Activated T-cell treated with anti-CD3 and anti-CD28 coated beads, Interleukin-2, amount 50 U/mL, for 72 hours (primary cell): ENCODE data around the gene CASK. TPM values are rescaled to one million over a fixed set of nuclear protein-coding genes. Genes with fewer than 3 reads are reported as not detected.

Source experiments
- ATAC-seq, 2 donors: fragments of 150-1000 bp; cut with Tn5 transposase; replicated peaks in 1 of 2; 2 replicates each; pipeline ENCODE4 v1.10.0; 2021; ENCODE audit warnings: moderate library complexity in 2 of 2, mild to moderate bottlenecking in 1 of 2
- DNase-seq, 2 donors: peaks; one replicate each; pipeline ENCODE4 v3.0.0; 2021 to 2022; ENCODE audit warnings: mixed read lengths in 1 of 2
- H3K27ac Mint-ChIP-seq: one replicate; pipeline ENCODE4 v1.8.0; 2022; ENCODE audit warnings: mild to moderate bottlenecking, moderate library complexity, mixed read lengths
- H3K27me3 Mint-ChIP-seq: one replicate; pipeline ENCODE4 v1.8.0; 2022; ENCODE audit warnings: low read depth, mixed read lengths
- H3K36me3 Mint-ChIP-seq, 2 donors: one replicate each; pipeline ENCODE4 v1.8.0; 2022; ENCODE audit warnings: mixed read lengths in 2 of 2, mild to moderate bottlenecking in 1 of 2; ENCODE audit not compliant: insufficient read depth in 2 of 2
- H3K4me1 Mint-ChIP-seq: one replicate; pipeline ENCODE4 v1.8.0; 2022; ENCODE audit warnings: low read depth, mixed read lengths
- H3K4me3 Mint-ChIP-seq, 2 donors: one replicate each; pipeline ENCODE4 v1.8.0; 2022; ENCODE audit warnings: mild to moderate bottlenecking in 2 of 2, mixed read lengths in 2 of 2, moderate library complexity in 2 of 2
- H3K9me3 Mint-ChIP-seq, 2 donors: one replicate each; pipeline ENCODE4 v1.8.0; 2022; ENCODE audit warnings: mixed read lengths in 2 of 2
- total RNA-seq, 2 donors: library from RNA; stranded (reverse); gene quantifications; one replicate each; pipeline ENCODE4 v1.2.3, GENCODE V29; 2022

CASK gene
- total RNA-seq, 2 donors from 2014 or later: 24.0 to 36.3 TPM

DNA sequence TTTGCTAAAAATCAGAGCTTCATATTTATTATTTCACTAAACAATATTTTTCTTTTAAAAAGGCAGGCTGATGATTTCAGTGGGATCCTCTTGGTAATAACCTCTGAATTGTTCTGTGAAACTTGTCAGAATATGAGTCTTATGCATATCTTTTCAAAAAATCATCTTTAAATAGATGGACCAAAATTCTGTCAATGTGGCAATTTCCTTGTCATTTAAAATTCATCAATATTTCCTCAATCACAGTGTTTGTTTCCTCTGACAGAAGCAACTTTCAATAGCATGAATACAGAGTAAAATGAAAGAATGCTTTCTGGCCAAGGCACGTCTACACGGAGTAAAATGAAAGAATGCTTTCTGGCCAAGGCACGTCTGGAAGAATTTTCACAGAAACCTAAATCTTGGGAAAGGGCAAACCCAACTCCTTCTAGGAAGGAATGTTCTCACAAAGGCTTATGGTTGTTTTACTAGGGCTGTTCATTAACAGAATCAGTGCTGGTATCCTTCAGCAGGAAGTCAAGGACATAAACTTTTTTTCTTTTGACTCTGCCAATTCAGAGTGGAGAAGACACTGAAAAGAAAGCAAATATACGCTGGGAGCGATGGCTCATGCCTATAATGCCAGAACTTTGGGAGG is 333.6 kb downstream of the CASK start:
- Mint-ChIP-seq H3K27ac (no peak overlapping the region), H3K9me3 (no peaks in the 10 kb centered on the region), H3K36me3 (peaks cover 0 to 2% of the 10 kb centered on the region in 2 donors)

DNA sequence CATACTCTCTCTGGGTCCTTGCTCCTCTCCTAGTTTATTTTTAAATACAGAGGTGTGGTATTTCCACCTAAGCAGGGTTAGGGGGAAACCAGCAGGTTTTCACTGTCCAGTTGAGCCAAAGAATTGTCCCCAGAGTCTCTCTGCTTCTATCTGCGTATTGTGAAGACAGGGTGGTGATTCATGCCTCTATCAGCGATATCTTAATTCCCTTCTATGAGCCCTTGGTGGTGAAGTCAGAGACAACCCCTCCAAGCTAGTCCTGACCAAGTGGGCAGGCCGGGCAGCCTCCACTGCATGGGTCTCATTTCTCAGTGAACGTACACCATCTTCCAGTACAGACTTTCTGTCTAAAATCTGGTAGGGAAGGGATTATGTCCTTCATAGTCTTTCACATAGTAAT is 335.1 kb downstream of the CASK start:
- H3K27ac Mint-ChIP-seq: no peak overlapping the region
- no peak for DNase-seq
- no peaks in the 10 kb centered on the region for H3K9me3 Mint-ChIP-seq

More for the DNA sequence above, 333.6 kb downstream of the CASK start:
- Mint-ChIP-seq H3K4me3 (no peak overlapping the region), H3K4me1 (no peaks in the 10 kb centered on the region), H3K27me3 (no peaks in the 10 kb centered on the region)
- ATAC-seq (no peak), DNase-seq (no peak)

DNA sequence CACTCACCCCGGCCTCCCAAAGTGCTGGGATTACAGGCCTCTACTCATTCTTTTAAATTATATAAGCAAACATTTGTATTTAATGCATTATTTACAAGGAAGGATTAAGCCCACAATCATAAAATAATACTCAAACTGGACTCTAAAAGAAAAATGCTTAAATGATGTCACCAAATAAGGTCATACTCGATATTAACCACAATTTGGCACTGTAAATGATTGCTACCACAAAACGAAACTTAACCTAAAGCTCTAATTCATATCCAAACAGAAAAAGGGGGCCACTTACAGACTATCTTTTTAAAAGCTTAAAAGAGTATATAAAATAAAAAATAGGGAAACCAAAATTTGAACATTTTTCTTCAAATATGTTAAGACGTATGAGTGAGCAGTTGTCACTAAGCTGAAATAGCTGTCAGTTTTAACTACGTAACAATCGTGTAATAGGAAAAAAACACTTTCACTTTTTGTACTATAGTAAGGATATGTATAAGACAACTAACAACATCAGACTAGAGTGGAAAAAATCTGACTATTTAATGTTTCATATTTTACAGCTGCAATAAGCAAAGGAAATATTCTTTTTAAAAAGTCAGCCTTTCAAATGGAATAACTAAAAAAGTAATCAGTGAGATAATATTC is 342.8 kb downstream of the CASK start:
- Mint-ChIP-seq H3K27ac (no peak overlapping the region), H3K4me3 (peak overlapping the region in 1 of 2 donors; percentile 59)

More for the DNA sequence above, 335.1 kb downstream of the CASK start:
- Mint-ChIP-seq H3K4me1 (no peaks in the 10 kb centered on the region), H3K27me3 (no peaks in the 10 kb centered on the region), H3K4me3 (no peak overlapping the region), H3K36me3 (peaks cover 0 to 2% of the 10 kb centered on the region in 2 donors)
- ATAC-seq: no peak

DNA sequence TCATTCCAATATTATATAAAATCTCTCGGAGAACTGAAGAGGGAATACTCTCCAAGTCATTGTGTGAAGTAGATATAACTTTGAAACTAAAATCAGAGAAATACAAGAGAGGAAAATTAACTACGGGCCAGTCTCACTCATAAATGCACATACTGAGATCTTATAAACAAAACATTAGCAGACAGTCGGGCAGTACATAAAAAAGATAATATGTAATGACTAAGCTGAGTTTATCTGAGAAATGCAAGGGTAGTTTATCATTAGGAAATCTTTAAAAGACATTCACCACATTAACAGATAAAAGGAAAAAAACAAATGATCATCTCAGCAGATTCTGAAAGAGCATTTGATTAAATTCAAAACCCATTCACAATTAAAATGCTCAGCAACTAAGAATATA is 359.5 kb downstream of the CASK start:
- ATAC-seq (no peak), DNase-seq (no peak)
- H3K27ac Mint-ChIP-seq: no peak overlapping the region
- peaks cover 0 to 2% of the 10 kb centered on the region in 2 donors for H3K9me3 Mint-ChIP-seq
- peaks cover 8% of the 10 kb centered on the region for H3K27me3 Mint-ChIP-seq
- peaks cover 17% of the 10 kb centered on the region for H3K4me1 Mint-ChIP-seq
- peaks cover 5 to 9% of the 10 kb centered on the region in 2 donors for H3K36me3 Mint-ChIP-seq
- no peak overlapping the region for H3K4me3 Mint-ChIP-seq

More for the DNA sequence above, 342.8 kb downstream of the CASK start:
- DNase-seq (no peak), ATAC-seq (peak in 1 of 2 donors; percentile 57)
- Mint-ChIP-seq H3K27me3 (peaks cover 13% of the 10 kb centered on the region), H3K4me1 (no peaks in the 10 kb centered on the region), H3K9me3 (peaks cover 0 to 3% of the 10 kb centered on the region in 2 donors), H3K36me3 (peaks cover 5 to 12% of the 10 kb centered on the region in 2 donors)

DNA sequence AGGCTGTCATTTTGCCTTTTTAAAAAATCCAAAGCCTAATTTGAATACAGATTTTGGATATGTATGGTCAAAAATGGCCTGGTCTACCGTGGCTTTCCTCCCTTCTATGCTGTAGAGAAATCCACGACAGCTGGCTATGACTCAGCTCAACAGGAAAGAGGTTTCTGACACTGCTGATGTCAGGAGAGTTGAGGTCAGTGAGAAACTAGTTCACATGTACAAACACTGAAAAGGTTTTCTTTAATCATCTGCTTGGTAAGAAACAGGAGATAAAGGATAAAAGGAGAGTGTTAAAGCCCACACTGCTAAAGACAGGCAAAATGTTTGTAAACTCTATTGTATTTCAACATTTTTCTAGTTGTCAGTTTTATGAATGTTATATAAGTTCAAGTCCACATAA is 362.3 kb downstream of the CASK start:
- peaks cover 35% of the 10 kb centered on the region for H3K4me1 Mint-ChIP-seq
- peaks cover 22% of the 10 kb centered on the region for H3K27me3 Mint-ChIP-seq
- peaks cover 2 to 5% of the 10 kb centered on the region in 2 donors for H3K36me3 Mint-ChIP-seq
- H3K27ac Mint-ChIP-seq: peak overlapping the region; percentile 61
- DNase-seq (peak; percentile 48 to 49), ATAC-seq (peak; percentile 91 to 93)
- peaks cover 0 to 2% of the 10 kb centered on the region in 2 donors for H3K9me3 Mint-ChIP-seq
- peak overlapping the region; percentile 25 to 46 for H3K4me3 Mint-ChIP-seq

DNA sequence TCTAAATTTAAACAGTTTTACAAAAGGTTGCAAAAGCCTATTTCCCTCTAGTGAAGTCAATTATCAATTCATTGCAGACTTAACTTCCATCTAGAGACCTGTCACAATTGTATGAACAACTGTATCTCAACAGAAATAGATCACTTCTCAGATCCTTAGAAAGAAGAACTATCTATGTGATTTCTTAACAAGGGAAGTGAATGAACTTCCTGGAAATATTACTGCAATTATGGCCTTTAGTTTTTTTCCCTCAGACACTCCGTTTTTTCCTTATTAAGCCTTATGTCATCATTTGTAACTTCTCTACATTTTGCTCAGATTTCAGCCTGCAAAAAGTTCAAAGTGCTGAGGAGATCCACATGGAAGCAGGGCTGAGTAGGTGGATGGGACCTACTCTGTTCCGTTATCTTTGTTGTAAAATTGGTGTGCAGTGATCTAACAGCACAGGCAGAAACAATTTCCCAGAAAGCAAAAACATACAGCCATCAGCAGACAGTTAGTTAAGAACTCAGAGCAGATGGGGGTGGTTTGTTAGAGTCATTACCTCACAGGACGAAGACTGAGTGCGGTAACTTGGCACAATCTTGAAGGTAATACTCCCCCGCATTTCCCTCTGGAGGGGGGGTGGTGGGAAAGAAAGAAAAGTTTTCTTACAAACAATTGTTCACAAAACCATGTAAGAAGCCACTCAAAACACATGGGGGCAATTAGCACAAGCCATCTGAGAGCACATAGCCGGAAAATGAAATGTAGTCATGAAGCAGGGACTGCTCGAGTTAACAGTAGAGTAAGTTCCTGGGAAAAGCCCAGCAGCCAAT is 363.9 kb downstream of the CASK start:
- peaks cover 0 to 1% of the 10 kb centered on the region in 2 donors for H3K36me3 Mint-ChIP-seq
- H3K27ac Mint-ChIP-seq: peak overlapping the region; percentile 31
- H3K9me3 Mint-ChIP-seq: no peaks in the 10 kb centered on the region
- H3K27me3 Mint-ChIP-seq: peaks cover 14% of the 10 kb centered on the region
- peak; percentile 16 to 29 for DNase-seq
- peak overlapping the region; percentile 14 to 70 for H3K4me3 Mint-ChIP-seq
- H3K4me1 Mint-ChIP-seq: peaks cover 35% of the 10 kb centered on the region
- ATAC-seq: peak; percentile 45 to 58

DNA sequence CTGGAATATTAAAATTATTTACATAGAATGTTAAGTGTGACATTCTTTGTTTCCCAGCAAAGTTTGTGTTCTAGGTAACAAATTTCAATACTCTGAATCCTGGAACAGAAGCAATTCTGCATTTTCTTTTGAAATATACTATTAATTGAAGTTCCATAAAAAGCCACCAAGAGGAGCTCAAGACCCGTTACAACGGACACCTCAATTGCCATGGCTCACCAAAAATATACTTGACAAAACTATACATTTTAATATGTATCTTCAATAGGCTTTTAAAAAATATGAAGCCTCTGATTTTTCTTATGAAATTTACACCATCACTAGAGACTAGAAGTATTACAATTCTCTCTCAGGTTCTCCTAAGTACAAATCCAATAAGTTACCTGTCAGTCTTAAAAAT is 364.8 kb downstream of the CASK start:
- peaks cover 35% of the 10 kb centered on the region for H3K4me1 Mint-ChIP-seq
- H3K27me3 Mint-ChIP-seq: peaks cover 14% of the 10 kb centered on the region
- H3K4me3 Mint-ChIP-seq: peak overlapping the region in 1 of 2 donors; percentile 38
- no peaks in the 10 kb centered on the region for H3K9me3 Mint-ChIP-seq
- H3K36me3 Mint-ChIP-seq: no peaks in the 10 kb centered on the region
- peak overlapping the region; percentile 54 for H3K27ac Mint-ChIP-seq
- ATAC-seq: no peak
- DNase-seq: no peak

DNA sequence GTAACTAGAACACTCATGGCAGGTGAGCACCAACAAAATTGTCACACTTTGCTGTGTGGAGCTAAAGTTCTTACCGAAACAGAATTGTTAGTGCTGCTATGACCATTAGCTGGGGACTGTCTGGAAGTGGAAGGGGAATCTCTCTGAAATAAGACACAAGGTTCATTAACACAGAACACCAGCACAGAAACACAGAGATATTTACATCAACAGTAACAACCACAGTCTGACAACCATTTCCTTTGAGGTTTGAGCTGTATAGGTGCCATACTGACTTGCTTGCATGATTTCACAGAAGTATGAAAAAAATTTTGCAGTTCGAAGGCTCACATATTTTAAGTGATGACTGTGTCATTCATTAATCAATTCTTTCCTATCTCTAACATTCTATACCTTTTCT is 366.4 kb downstream of the CASK start:
- Mint-ChIP-seq H3K27ac (peak overlapping the region; percentile 76), H3K9me3 (no peaks in the 10 kb centered on the region), H3K27me3 (peaks cover 20% of the 10 kb centered on the region), H3K36me3 (no peaks in the 10 kb centered on the region), H3K4me1 (peaks cover 35% of the 10 kb centered on the region), H3K4me3 (peak overlapping the region; percentile 21 to 63)
- DNase-seq: peak in 1 of 2 donors; percentile 3
- peak; percentile 55 to 63 for ATAC-seq

DNA sequence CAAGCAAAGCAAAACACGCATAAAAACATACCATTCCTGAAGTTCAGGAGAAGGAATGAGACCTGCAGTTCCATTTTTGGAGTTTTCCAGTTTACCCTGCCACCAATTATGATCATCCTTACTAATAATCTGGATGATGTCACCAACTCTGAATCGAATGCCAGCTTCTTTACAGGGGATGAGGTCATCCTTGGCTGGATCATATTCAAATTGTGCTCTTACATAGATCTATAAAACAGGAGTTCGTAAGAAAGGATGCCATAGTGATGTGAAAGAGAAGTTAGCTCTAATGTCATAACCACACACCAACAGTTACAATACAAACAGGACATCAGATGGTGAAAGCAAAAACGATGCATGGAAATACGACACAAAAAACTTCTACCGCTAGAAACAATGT is 369.7 kb downstream of the CASK start:
- Mint-ChIP-seq H3K27me3 (peaks cover 20% of the 10 kb centered on the region), H3K9me3 (no peaks in the 10 kb centered on the region), H3K36me3 (no peaks in the 10 kb centered on the region), H3K4me1 (peaks cover 16% of the 10 kb centered on the region), H3K4me3 (no peak overlapping the region), H3K27ac (no peak overlapping the region)
- ATAC-seq (no peak), DNase-seq (no peak)

DNA sequence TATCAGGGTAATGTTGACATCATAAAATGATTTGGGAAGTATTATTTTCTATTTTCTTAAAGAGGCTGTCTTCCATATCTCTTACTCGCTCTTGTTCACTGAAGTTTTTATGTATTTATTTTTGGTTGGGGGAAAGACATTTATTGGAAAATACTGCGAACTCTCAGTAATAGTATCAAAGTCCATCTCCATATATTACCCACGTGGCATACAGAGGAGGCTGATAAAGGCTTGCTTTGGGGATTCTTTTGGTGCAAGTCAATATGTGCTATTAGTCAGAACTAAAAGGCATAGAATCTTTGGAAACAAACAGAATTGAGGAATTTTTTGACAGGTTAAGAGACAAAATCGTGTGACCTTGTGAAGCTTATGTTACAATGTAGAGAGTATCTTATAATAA is 374.9 kb downstream of the CASK start:
- ATAC-seq (no peak), DNase-seq (no peak)
- Mint-ChIP-seq H3K9me3 (no peaks in the 10 kb centered on the region), H3K27ac (no peak overlapping the region), H3K36me3 (peaks cover 0 to 2% of the 10 kb centered on the region in 2 donors), H3K27me3 (peaks cover 6% of the 10 kb centered on the region), H3K4me1 (no peaks in the 10 kb centered on the region), H3K4me3 (no peak overlapping the region)

DNA sequence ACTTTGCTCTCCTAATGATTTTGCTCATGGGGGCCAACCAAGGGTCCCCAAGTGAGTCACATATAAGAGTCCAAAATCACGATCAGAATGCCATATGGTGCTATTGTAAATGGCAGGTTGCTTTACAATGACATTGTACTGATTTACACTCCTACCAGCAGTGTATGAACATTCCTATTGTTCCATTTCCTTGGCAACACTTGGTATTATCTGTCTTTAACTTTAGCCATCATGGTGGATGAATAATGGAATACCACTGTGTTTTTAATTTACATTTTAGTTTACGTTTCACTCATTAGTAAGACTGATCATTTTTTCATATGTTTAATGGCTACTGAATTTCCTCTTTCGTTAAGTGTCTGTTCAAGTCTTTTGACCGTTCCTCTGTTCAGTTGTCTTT is 379.7 kb downstream of the CASK start:
- no peaks in the 10 kb centered on the region for H3K4me1 Mint-ChIP-seq
- no peak for ATAC-seq
- no peak for DNase-seq
- H3K27ac Mint-ChIP-seq: no peak overlapping the region
- peaks cover 5% of the 10 kb centered on the region for H3K27me3 Mint-ChIP-seq
- no peaks in the 10 kb centered on the region for H3K9me3 Mint-ChIP-seq
- no peak overlapping the region for H3K4me3 Mint-ChIP-seq
- H3K36me3 Mint-ChIP-seq: peaks cover 0 to 2% of the 10 kb centered on the region in 2 donors

DNA sequence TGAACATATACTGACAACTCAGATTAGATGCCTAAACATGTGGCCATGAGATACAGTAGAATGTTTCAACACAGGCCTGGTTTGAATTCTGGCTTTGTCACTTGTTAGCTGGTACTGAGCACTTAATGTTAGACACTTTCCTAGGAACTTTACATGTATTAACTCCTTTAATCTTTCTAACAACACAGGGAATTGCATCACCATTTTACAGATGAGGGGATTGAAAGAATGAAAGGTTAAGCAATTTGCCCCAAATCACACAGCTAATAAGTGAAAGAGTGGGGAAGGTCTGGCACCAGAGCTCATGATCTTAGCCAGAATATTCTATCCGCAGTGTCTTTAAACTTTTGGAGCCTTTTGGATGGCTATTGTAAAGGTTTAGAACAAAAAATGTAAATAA is 380.3 kb downstream of the CASK start:
- H3K4me3 Mint-ChIP-seq: no peak overlapping the region
- H3K36me3 Mint-ChIP-seq: peaks cover 0 to 2% of the 10 kb centered on the region in 2 donors
- no peak for ATAC-seq
- DNase-seq: no peak
- H3K27ac Mint-ChIP-seq: no peak overlapping the region
- H3K9me3 Mint-ChIP-seq: no peaks in the 10 kb centered on the region
- H3K27me3 Mint-ChIP-seq: peaks cover 5% of the 10 kb centered on the region
- no peaks in the 10 kb centered on the region for H3K4me1 Mint-ChIP-seq

DNA sequence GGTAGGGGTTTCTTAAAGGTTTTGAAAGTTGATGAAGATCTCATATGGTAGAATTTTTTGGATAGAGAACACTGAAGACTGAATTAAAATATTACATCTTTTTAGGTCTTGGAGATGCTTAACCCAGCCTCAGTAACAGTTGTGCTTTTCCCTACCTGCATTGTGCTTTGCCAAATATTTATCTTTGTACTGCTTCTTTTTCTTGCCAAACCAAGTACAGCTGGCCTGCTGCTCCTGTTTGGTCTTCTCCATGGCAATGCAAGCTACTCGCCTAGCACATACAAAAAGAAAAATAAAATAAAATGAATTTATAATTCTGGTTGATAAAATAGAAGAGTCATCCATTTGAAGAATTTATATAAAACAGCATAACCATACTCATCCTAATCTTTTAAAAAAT is 380.8 kb downstream of the CASK start:
- ATAC-seq (no peak), DNase-seq (no peak)
- no peak overlapping the region for H3K27ac Mint-ChIP-seq
- no peak overlapping the region for H3K4me3 Mint-ChIP-seq
- H3K36me3 Mint-ChIP-seq: peaks cover 0 to 2% of the 10 kb centered on the region in 2 donors
- no peaks in the 10 kb centered on the region for H3K9me3 Mint-ChIP-seq
- peaks cover 5% of the 10 kb centered on the region for H3K27me3 Mint-ChIP-seq
- H3K4me1 Mint-ChIP-seq: no peaks in the 10 kb centered on the region
